GM12865 (cell line): ENCODE results near the gene CES4A.

Experiments
- DNase-seq: peaks from one replicate; pipeline ENCODE4 v3.0.0; 2010; ENCODE audit warnings: low read depth
- H3K4me3 ChIP-seq: 2 replicates; pipeline ENCODE4 v1.5.1; 2011; ENCODE audit warnings: mild to moderate bottlenecking, low read depth, low read length, control low read depth
- TF ChIP-seq, protein P1 (sequence below): IDR thresholded peaks from 2 replicates; pipeline ENCODE4 v1.5.1; 2011; ENCODE audit warnings: low read length, control low read depth, low read depth, inconsistent platforms; ENCODE audit not compliant: insufficient read depth; ENCODE audit errors: missing control alignments

The CES4A gene

GRCh38 chr16:67016681-67017420 lies 28.5 kb downstream of the CES4A start:
- TF ChIP-seq, protein P1, sequence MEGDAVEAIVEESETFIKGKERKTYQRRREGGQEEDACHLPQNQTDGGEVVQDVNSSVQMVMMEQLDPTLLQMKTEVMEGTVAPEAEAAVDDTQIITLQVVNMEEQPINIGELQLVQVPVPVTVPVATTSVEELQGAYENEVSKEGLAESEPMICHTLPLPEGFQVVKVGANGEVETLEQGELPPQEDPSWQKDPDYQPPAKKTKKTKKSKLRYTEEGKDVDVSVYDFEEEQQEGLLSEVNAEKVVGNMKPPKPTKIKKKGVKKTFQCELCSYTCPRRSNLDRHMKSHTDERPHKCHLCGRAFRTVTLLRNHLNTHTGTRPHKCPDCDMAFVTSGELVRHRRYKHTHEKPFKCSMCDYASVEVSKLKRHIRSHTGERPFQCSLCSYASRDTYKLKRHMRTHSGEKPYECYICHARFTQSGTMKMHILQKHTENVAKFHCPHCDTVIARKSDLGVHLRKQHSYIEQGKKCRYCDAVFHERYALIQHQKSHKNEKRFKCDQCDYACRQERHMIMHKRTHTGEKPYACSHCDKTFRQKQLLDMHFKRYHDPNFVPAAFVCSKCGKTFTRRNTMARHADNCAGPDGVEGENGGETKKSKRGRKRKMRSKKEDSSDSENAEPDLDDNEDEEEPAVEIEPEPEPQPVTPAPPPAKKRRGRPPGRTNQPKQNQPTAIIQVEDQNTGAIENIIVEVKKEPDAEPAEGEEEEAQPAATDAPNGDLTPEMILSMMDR, result no peak
- no peak overlapping the region for H3K4me3 ChIP-seq
- no peak for DNase-seq

DNA sequence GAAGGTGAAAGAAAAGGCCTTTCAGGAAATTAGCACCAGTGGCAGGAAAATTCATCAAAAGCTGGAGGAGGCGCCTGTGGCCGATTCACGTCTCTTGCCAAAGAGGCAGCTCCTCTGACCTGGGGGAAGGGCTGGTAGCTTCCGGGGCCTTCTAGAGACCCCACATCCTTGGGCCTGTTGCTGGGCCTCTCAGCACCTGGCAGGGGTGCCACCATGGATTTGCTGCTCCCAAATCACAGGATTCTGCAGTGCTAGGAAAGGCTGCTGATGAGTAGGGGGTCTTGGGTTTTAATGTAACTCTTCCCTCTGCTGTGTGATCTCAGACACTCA lies 29.0 kb downstream of the CES4A start:
- no peak for DNase-seq
- TF ChIP-seq, protein P1, result no peak
- no peak overlapping the region for H3K4me3 ChIP-seq

DNA sequence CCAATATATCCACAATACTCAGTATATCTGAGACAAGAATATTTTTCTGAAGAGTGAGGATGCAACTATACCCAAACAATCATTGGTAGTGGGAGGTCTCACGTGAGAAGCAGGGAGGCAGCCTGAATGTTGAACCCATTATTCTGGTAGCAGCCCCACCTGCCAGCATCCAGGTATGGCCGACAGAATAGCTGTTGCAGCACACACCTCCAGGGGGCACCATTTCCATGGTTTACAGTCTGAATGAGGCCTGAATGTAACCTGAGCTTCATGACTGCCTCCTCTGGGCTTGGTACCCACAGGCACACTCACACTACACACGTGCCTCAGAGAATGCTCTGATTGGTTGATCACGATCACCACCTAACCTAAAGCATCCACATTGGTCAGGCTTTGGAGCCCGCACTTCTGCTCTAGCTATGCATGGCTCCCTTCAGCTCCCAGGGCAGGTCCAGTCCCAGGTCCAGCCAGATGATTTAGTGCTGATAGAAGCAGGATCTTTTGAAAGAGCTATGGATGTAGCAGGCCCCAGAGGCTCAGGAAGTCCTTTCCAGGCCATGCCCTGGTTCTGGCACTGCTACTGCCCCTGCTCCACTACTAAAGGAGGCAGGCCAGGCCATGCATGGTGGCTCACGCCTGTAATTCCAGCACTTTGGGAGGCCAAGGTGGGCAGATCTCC lies 29.6 kb downstream of the CES4A start:
- H3K4me3 ChIP-seq, result no peak overlapping the region
- TF ChIP-seq, protein P1, result peak; percentile 83
- peak; percentile 96 for DNase-seq

DNA sequence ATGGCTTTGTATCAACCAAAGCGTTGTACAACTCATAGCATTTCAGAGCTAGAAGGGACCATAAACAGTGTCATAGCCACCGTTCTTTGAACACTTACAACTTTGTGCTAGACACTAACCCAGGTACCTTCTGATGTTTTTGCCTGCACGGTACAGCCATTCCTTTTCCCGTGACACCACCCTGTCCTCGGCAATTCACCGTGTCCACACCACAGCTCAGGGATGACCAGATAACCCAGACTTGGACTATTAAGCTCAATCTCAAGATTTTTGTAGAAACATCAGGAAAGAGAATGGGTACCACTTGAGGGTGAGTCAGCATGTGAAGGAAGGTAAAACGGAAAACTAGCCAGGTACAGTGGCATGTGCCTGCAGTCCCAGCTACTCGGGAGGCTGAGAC lies 30.8 kb downstream of the CES4A start:
- no peak for DNase-seq
- no peak overlapping the region for H3K4me3 ChIP-seq
- TF ChIP-seq, protein P1, result no peak

DNA sequence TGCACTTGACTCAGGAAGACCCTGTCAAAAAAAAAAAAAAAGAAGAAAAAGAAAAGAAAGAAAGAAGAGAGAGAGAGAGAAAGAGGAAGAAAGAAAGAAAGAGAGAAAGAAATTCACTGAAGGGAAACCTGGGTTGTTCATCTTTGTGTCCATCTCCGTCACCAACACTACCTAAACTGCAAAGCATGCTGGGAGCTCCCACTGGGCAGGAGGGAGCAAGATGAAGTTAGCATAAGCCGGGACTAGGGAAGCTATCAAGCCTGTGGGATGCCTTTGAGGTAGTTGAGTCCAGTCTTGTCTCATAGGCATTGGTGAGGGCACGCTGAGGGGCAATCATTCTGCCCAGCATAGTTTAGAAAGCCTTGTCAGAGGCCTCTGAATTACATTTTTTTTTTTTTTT lies 32.9 kb downstream of the CES4A start:
- no peak overlapping the region for H3K4me3 ChIP-seq
- TF ChIP-seq, protein P1, result no peak
- DNase-seq, result no peak

- TF ChIP-seq, protein P1, result no peak
- no peak overlapping the region for H3K4me3 ChIP-seq
- no peak for DNase-seq
Measured at GRCh38 chr16:67022531-67023214, 34.3 kb downstream of the CES4A start.
